H1 (cell line): ENCODE measurements around the gene CCDC192. TPM values are rescaled to one million over a fixed set of nuclear protein-coding genes. Genes with fewer than 3 reads are reported as not detected.

Experiments
- CTCF ChIA-PET: fragments of 300-600 bp; sonication (Branson Sonifier 250); formaldehyde crosslinking; loops from one replicate; lab custom pipeline; 2021; ENCODE audit not compliant: partially characterized antibody; lab: Charles Lee
- POLR2A ChIA-PET: fragments of 300-600 bp; sonication (Branson Sonifier 250); formaldehyde crosslinking; loops from one replicate; lab custom pipeline; 2021; ENCODE audit warnings: inconsistent platforms; ENCODE audit not compliant: partially characterized antibody; lab: Charles Lee
- DNase-seq, 2 experiments: peaks; one replicate each; pipeline versions ENCODE4 v3.0.0 to v3.0.0-alpha.2; 2010 to 2022; ENCODE audit warnings: low spot score in 2 of 2, low read depth in 1 of 2, mixed read lengths in 1 of 2
- FAIRE-seq: peaks from 2 replicates; lab custom pipeline; 2011; peaks lifted over from hg19 to GRCh38; lab: Jason Lieb, UNC
- H2AFZ ChIP-seq: 2 replicates; pipeline ENCODE4 v1.8.1; 2012; ENCODE audit warnings: low read length, inconsistent platforms
- H2AK5ac ChIP-seq: 2 replicates; pipeline ENCODE4 v1.6.1; 2013; ENCODE audit warnings: low read depth, low read length
- H2BK120ac ChIP-seq: replicated peaks from 2 replicates; pipeline ENCODE3; 2013; ENCODE audit warnings: low read depth, low read length, inconsistent platforms
- H2BK12ac ChIP-seq: 2 replicates; pipeline ENCODE4 v1.6.1; 2013; ENCODE audit warnings: low read depth, low read length
- H2BK15ac ChIP-seq: 2 replicates; pipeline ENCODE4 v1.6.1; 2013; ENCODE audit warnings: low read length
- H2BK20ac ChIP-seq: 2 replicates; pipeline ENCODE4 v1.6.1; 2013; ENCODE audit warnings: low read length
- H2BK5ac ChIP-seq: 2 replicates; pipeline ENCODE4 v1.6.1; 2013; ENCODE audit warnings: low read depth, low read length
- H3K14ac ChIP-seq: 2 replicates; pipeline ENCODE4 v1.6.1; 2013; ENCODE audit warnings: inconsistent platforms; ENCODE audit not compliant: insufficient read length
- H3K18ac ChIP-seq: 2 replicates; pipeline ENCODE4 v1.6.1; 2013; ENCODE audit warnings: low read length; ENCODE audit errors: extremely low read depth
- H3K23ac ChIP-seq: 2 replicates; pipeline ENCODE4 v1.6.1; 2013; ENCODE audit warnings: inconsistent platforms; ENCODE audit not compliant: insufficient read length
- H3K23me2 ChIP-seq: 2 replicates; pipeline ENCODE4 v1.6.1; 2013; ENCODE audit warnings: low read depth, low read length
- H3K27ac ChIP-seq: 2 replicates; pipeline ENCODE4 v1.6.1; 2011; ENCODE audit warnings: low read depth, low read length, inconsistent platforms
- H3K27me3 ChIP-seq, 4 experiments: replicated peaks in 1 of 4; 1 replicate in 1 of 4; 2 replicates in 3 of 4; pipeline versions ENCODE4 v1.6.1 to v1.8.1; 2011 to 2013; ENCODE audit warnings: low read length in 3 of 4, mild to moderate bottlenecking in 3 of 4, inconsistent platforms in 2 of 4, mixed read lengths in 2 of 4, moderate library complexity in 1 of 4; ENCODE audit not compliant: control insufficient read depth in 3 of 4, insufficient read depth in 3 of 4; ENCODE audit errors: extremely low read depth in 1 of 4
- H3K36me3 ChIP-seq, 4 experiments: 2 replicates each; pipeline versions ENCODE4 v1.6.1 to v1.8.1; 2011 to 2013; ENCODE audit warnings: mild to moderate bottlenecking in 4 of 4, low read length in 3 of 4, moderate library complexity in 2 of 4, control low read depth in 1 of 4, inconsistent platforms in 1 of 4; ENCODE audit not compliant: insufficient read depth in 4 of 4, control insufficient read depth in 2 of 4
- H3K4ac ChIP-seq: replicated peaks from 2 replicates; pipeline ENCODE3; 2013; ENCODE audit warnings: low read length, low read depth, mixed read lengths, inconsistent platforms; ENCODE audit not compliant: insufficient read length
- H3K4me1 ChIP-seq, 4 experiments: replicated peaks in 1 of 4; 1 replicate in 1 of 4; 2 replicates in 3 of 4; pipeline versions ENCODE4 v1.6.1 to v1.8.1; 2011 to 2013; ENCODE audit warnings: low read length in 3 of 4, inconsistent platforms in 2 of 4, mixed read lengths in 1 of 4; ENCODE audit not compliant: insufficient read depth in 4 of 4, control insufficient read depth in 3 of 4
- H3K4me2 ChIP-seq, 2 experiments: 2 replicates each; pipeline versions ENCODE4 v1.6.1 to v1.8.1; 2011 to 2013; ENCODE audit warnings: low read depth in 2 of 2, low read length in 2 of 2, control low read depth in 1 of 2, inconsistent platforms in 1 of 2, mild to moderate bottlenecking in 1 of 2; ENCODE audit not compliant: insufficient read depth in 1 of 2
- H3K4me3 ChIP-seq, 4 experiments: fragments of 200-600, 300-600 bp in 1 of 4; sonication (generic), shearing (Covaris generic), sonication (Bioruptor Twin) in 1 of 4; 2 replicates each; pipeline versions ENCODE4 v1.5.1 to v1.8.1; 2011 to 2016; ENCODE audit warnings: low read length in 4 of 4, low read depth in 3 of 4, control low read depth in 2 of 4, inconsistent platforms in 2 of 4, mild to moderate bottlenecking in 2 of 4, mixed read lengths in 1 of 4, moderate library complexity in 1 of 4; ENCODE audit not compliant: insufficient read depth in 2 of 4; ENCODE audit errors: extremely low read depth in 1 of 4
- H3K56ac ChIP-seq: replicated peaks from 2 replicates; pipeline ENCODE3; 2013; ENCODE audit warnings: low read depth, mild to moderate bottlenecking, mixed read lengths, low read length, inconsistent platforms; ENCODE audit not compliant: insufficient read length
- H3K79me1 ChIP-seq: 2 replicates; pipeline ENCODE4 v1.6.1; 2013; ENCODE audit warnings: low read depth, low read length, control low read depth
- H3K79me2 ChIP-seq, 2 experiments: 2 replicates each; pipeline versions ENCODE4 v1.6.1 to v1.8.1; 2012 to 2013; ENCODE audit warnings: low read length in 2 of 2, mild to moderate bottlenecking in 2 of 2, inconsistent platforms in 1 of 2; ENCODE audit not compliant: insufficient read depth in 2 of 2, control insufficient read depth in 1 of 2
- H3K9ac ChIP-seq, 4 experiments: replicated peaks in 1 of 4; 1 replicate in 1 of 4; 2 replicates in 3 of 4; pipeline versions ENCODE4 v1.6.1 to v1.8.1; 2011 to 2013; ENCODE audit warnings: low read depth in 3 of 4, low read length in 3 of 4, control low read depth in 2 of 4, mild to moderate bottlenecking in 2 of 4, moderate library complexity in 2 of 4, inconsistent platforms in 1 of 4; ENCODE audit errors: extremely low read depth in 1 of 4
- H3K9me3 ChIP-seq, 2 experiments: 2 replicates each; pipeline versions ENCODE4 v1.6.1 to v1.8.1; 2012 to 2013; ENCODE audit warnings: mild to moderate bottlenecking in 2 of 2, moderate library complexity in 2 of 2, control low read depth in 1 of 2, inconsistent platforms in 1 of 2, low read depth in 1 of 2, low read length in 1 of 2, mixed read lengths in 1 of 2; ENCODE audit not compliant: insufficient read depth in 2 of 2
- H4K20me1 ChIP-seq, 2 experiments: replicated peaks in 1 of 2; 2 replicates each; pipeline versions ENCODE3 to v1.8.1; 2011 to 2013; ENCODE audit warnings: inconsistent platforms in 2 of 2, low read length in 2 of 2, mild to moderate bottlenecking in 1 of 2; ENCODE audit not compliant: insufficient read depth in 2 of 2, control insufficient read depth in 1 of 2
- H4K5ac ChIP-seq: 2 replicates; pipeline ENCODE4 v1.6.1; 2013; ENCODE audit warnings: low read length, low read depth, mixed read lengths, inconsistent platforms; ENCODE audit not compliant: insufficient read length
- H4K8ac ChIP-seq: 2 replicates; pipeline ENCODE4 v1.8.0; 2013; ENCODE audit warnings: mild to moderate bottlenecking, moderate library complexity, low read length, inconsistent platforms; ENCODE audit not compliant: insufficient read depth; ENCODE audit errors: extremely low read depth
- H4K91ac ChIP-seq: replicated peaks from 2 replicates; pipeline ENCODE3; 2013; ENCODE audit warnings: low read length, mixed read lengths, inconsistent platforms; ENCODE audit not compliant: insufficient read length
- POLR2A ChIP-seq, 2 experiments: IDR thresholded peaks; 1 replicate in 1 of 2; 2 replicates in 1 of 2; pipeline ENCODE4 v1.6.1; 2011; ENCODE audit warnings: low read depth in 2 of 2, low read length in 2 of 2, mild to moderate bottlenecking in 2 of 2; ENCODE audit errors: control extremely low read depth in 1 of 2
- USF2 ChIP-seq: IDR thresholded peaks from 2 replicates; pipeline ENCODE4 v1.6.1; 2011; ENCODE audit warnings: low read length, improper control_type of control experiment
- WGBS, 2 experiments: shearing (Covaris generic) in 1 of 2; methylation state at CpG; one replicate each; pipeline versions ENCODE4 v1.1.6 to v1.1.7; 2013 to 2015; ENCODE audit warnings: low lambda C conversion rate in 2 of 2, mixed read lengths in 2 of 2, inconsistent platforms in 1 of 2, low coverage in 1 of 2, missing lambda C conversion rate in 1 of 2; ENCODE audit not compliant: insufficient replicate concordance in 2 of 2, insufficient coverage in 1 of 2, insufficient read length in 1 of 2; ENCODE audit errors: extremely low coverage in 1 of 2, missing lambda C conversion rate in 1 of 2; 5-methylcytosine and 5-hydroxymethylcytosine counted together
- polyA plus RNA-seq, 7 experiments: library from polyadenylated mRNA; depleted of rRNA in 3 of 7; stranded (reverse) in 5 of 7; unstranded in 2 of 7; fragments of >200 nt in 5 of 7; fragments of 200-250 nt in 2 of 7; gene quantifications; 1 replicate in 5 of 7; 2 replicates in 1 of 7; 4 replicates in 1 of 7; pipeline versions ENCODE4 v1.2.1 to v1.2.3, GENCODE V29; 2011 to 2013; ENCODE audit warnings: missing spikeins in 2 of 7, mixed read lengths in 2 of 7
- total RNA-seq: library from RNA; stranded (reverse); fragmentation: NEBNext Ultra II Directional; extraction: Animal tissue kit (Norgen Biotek cat#: 25700); gene quantifications from 2 replicates; pipeline ENCODE4 v1.2.1, GENCODE V29; 2021

The CCDC192 gene
- total and polyA plus RNA-seq, 2 of the 8 experiments (the other 6 are each of a cell fraction or from before 2014, with no cell fraction given): 0.61 TPM; not detected in 1

- Histone ChIP-seq H2AK5ac (no peak overlapping the region), H4K20me1 (no peaks in the 10 kb centered on the region), H3K79me1 (no peaks in the 10 kb centered on the region), H3K23me2 (no peaks in the 10 kb centered on the region), H3K4me1 (no peaks in the 10 kb centered on the region), H3K14ac (no peak overlapping the region), H4K91ac (no peak overlapping the region), H3K4me2 (no peak overlapping the region), H3K23ac (no peak overlapping the region), H2BK120ac (no peak overlapping the region), H4K5ac (no peak overlapping the region), H2AFZ (no peak overlapping the region), H4K8ac (no peak overlapping the region), H3K56ac (no peak overlapping the region), H3K4ac (no peak overlapping the region), H3K9ac (no peak overlapping the region), H3K79me2 (no peaks in the 10 kb centered on the region), H2BK5ac (no peak overlapping the region), H2BK20ac (no peak overlapping the region), H3K36me3 (no peaks in the 10 kb centered on the region), H2BK12ac (no peak overlapping the region), H3K27me3 (no peaks in the 10 kb centered on the region), H3K27ac (no peak overlapping the region), H3K9me3 (no peaks in the 10 kb centered on the region), H2BK15ac (no peak overlapping the region), H3K18ac (no peak overlapping the region), H3K4me3 (no peak overlapping the region)
- ChIA-PET CTCF (no interaction called here), POLR2A (no interaction called here)
- 93% methylated on average over 3 of the region's 3 CpGs; no CpG with 5 or more reads in 1 of the 2 experiments for WGBS, 2 experiments
- FAIRE-seq (no peak), DNase-seq (no peak)
- no peak for TF ChIP-seq USF2
- no peak for TF ChIP-seq POLR2A (IDR thresholded peaks at IDR 0.05; ENCODE audit: control extremely low read depth in 1 of 2, low read depth in 2 of 2, low read length in 2 of 2)
These were observed 122.8 kb downstream of the CCDC192 start for GRCh38 chr5:127826011-127826410.
